NB4 (cell line): ENCODE results near the gene HCFC2.

Source experiments
- CTCF ChIP-seq: IDR thresholded peaks from one replicate; pipeline ENCODE4 v1.5.1; 2012; ENCODE audit warnings: low read depth, low read length
- MYC ChIP-seq: IDR thresholded peaks from 2 replicates; pipeline ENCODE4 v1.6.1; 2011; ENCODE audit warnings: low read depth, low read length

- TF ChIP-seq CTCF (no peak), MYC (no peak)
These were observed 4.4 kb upstream of the HCFC2 start for GRCh38 chr12:104059963-104060362.
